Activated CD8-positive, alpha-beta memory T cell treated with anti-CD3 and anti-CD28 coated beads, Interleukin-2, amount 50 U/mL, for 48 hours (primary cell): ENCODE results near the gene CCDC18.

Experiments used
- DNase-seq: peaks from one replicate; pipeline ENCODE4 v3.0.0-alpha.2; 2020

Gene CCDC18

DNA sequence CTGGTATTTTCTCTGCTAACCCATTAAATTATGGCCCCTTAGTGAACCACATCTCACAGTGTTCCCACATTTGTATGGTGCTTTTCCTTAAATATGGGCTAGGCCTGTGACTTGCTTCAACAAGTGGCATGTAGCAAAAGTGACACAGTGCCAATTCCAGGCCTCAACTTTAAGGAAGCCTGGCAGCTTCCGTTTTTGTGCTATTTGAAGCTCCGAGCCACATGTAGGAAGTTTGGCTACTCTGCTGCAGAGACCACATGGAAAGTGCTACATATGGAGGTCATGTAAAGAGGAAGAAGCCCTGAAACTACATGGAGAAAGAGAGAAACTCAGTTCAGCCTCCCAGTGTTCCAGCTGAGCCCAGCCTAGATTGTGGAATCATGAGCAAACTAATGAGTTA, 136.7 kb downstream of the CCDC18 start:
- no peak for DNase-seq

DNA sequence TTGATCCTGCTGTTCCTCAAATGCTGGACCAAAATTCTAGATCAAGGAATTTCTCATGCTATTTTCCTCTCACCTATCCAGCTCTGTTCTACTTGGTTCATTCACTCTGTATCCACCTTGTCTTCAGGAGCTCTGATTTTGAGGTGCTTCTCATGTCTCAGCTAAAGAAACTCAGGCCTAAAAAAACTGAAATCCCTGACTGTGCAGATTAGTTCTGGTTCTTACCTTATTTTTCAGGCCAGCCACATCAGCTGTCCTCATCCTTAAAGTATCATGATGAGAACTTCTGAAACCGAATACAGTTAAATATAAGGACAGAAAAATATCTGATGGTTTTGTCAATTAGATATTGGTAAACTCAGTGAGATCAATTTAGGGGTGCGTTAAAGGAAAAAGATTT, 137.4 kb downstream of the CCDC18 start:
- DNase-seq = no peak

- DNase-seq = no peak
Measured at GRCh38 chr1:93321720-93322119, 141.2 kb downstream of the CCDC18 start.

DNA sequence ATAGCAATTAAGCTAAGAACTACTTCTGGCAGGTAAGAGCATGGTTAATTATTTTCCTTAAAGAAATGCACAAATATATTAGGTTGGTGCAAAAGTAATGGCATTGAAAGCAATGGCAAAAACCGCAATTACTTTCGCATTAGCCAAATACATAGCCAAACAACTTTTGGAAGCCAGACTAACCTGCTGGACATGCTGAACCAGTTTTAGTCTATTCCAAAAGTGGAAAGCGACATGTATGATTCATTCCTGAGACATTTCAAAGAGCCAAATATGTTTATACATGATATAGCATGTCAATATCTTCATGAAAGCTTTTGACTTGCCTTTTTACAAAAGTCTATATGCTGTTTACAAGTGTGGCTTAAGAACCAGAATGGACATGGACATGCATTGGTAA, 141.8 kb downstream of the CCDC18 start:
- no peak for DNase-seq

DNA sequence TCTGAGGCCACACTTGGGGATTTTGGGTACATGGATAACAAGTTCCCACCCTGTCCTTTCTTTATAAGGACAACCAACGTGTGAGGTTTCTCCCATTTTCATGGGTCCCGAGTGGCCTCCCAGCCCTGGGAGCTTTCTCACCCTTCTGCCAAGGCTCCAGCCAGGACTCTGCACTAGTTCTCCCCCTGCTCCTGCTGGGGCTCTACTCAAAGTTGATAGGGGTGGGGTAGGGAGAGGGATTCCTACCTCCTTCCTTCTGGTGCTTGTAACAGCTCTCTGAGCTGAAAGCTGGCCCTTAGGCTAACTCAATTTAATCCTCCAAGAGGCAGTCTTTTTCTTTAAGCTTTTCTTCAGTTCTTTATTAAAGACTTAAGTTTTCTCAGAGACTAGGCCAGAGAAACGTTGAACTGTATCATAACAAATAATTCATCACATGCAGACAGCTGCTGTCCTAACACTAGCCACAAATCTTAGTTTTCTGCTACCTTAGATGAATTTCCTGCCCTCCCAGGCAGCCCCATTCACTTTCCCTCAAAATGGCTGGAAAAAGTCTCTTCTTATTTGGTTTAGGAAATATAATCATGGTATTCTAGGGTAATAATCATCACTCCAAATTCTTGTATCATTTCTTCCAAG, 142.8 kb downstream of the CCDC18 start:
- no peak for DNase-seq

- DNase-seq = no peak
Measured at GRCh38 chr1:93324486-93325464, 144.3 kb downstream of the CCDC18 start.
